GM18858 (cell line): ENCODE data around the gene ANXA11.

ENCODE experiments used
- ATAC-seq: cut with Tn5 transposase; IDR thresholded peaks from one replicate; pipeline ENCODE4 v1.9.1; 2021; ENCODE audit not compliant: unreplicated experiment

The ANXA11 gene

DNA sequence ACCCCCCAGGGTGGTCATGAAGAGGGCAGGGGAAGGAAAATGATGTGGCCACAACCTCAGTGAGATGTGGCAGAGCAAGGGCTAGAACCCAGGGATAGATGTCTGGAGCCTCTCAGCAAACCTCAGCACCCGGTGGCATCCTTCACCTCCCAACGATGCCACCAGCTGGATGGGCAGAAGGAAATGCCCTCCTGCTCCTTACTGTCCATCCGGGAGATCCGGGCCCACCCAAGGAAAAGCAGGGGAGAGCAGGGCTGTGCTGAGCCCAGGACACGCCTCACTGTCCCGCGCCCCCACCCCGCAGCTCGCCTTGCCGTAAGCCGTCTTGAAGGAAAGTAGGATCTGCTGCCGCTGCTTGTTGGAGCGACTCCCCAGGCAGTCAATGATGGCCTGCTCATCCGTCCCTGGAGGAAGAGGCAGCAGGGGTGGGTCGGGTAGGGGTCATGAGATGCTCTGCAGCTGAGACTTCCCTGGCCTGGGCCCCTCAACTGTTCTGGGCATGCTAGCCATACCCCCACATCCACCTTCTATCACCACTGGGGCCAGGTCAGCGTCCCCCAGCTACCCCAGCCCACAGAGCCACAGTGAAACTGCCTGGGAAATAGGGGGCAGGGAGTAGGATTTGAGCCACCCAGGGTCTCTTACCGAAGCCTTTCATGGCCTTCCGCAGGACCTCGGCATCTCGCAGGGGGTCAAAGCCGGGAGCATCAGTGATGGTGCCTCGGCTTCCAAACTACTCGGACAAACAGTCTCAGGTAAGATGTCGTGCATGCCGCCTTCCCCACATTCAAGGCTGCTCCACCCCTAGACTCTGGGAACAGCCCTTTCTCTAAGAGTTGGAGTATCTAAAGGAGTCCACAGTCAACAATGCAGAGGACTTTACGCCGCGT is 38.5 kb downstream of the ANXA11 start:
- ATAC-seq = no peak

DNA sequence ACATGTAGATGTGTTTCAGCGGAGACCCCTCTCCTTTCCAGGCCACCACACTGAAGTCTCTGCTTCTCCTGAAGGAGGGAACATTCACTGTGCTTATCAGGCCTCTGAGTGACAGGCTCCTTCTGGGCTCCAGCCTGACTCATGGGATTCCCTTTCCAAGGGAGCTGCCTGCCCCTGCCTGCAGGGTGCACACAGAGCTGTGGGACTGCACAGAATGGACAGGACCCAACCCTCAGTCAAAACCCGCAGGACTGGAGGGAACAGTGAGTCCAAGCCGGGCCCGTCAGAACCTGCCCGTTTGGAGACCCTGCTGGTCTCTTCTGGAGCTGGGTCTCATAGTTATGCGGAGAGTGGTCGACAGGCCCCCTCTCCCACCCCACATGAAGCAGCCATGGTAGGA is 40.2 kb downstream of the ANXA11 start:
- ATAC-seq = no peak

DNA sequence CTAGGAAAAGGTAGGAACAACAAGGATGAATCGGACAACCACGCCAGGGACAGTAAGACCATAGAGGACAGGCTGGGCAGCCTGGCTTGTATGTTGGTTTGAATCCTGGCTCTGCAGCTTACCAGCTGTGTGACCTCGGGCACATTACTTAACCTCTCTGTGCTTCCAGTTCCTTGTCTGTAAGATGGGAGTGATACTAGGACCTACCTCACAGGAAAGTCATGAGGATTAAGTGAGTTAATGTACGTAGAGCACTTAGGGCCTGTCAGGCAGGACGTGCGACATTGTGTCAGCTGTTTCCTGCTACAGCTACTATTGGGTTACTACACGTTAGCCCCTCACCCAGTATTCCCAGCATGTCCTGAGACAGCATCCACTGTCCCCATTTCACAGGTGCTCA is 40.7 kb downstream of the ANXA11 start:
- ATAC-seq = no peak

DNA sequence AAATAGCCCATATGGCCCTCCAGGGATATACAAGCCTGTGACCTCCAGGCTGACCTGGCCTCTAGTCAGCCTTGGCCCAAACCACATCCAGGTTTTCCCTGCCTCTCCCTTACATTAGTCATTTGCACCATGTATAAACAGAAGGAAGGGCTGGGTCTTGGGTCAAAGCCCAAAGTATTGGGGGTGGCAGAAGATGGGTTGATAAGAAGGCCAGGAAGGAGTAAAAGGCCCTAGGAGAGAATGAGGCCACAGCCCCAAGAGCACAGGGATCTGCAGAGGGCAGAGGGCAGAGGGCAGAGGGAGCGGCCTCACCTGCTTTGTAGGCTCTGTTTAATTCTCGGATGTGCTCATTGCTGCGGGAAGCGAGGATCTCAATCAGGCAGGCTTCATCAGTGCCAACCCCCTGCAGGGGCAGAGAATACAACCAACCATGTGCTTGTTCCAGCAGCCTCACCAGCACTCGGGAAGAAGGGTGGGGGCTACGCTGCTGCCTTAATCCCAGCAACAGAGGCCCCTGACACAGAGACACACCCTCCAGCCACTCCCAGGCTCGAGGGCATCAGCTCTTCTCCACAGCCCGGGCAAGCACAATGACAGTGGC is 41.5 kb downstream of the ANXA11 start:
- no peak for ATAC-seq

DNA sequence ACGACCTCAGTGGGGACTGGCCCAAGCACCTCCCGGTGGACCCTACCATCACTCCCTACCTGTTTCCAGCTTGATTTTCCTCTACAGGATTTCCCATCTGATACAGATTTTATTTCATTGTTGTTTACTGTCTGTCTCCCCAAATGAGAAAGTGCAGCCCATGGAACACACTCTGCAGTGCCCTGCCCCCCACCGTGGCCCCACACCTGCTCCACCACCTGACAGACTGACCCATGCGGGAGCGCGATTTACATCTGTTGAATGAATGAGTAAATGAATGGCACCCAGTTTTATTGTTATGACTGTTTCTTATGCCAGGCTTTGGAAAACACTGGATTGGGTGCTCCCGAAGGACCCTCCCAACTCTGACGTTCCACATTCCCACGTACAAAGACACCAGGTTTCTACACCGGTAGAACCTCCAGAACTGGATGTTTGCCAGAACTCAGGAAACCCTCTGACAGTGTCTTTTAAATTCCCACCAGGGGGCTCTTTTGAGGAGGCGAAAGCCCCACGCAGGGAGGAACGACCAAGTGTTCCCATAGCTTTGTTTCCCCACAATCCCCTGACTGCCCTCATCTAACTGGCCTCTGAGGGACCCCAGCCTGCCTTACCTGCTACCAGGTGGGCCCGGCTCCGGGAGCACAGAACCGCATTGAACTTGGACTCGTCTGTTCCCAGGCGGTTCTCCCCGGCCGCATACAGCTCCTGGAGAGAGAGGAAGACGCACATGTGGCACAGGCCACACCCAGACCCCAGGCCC is 43.8 kb downstream of the ANXA11 start:
- ATAC-seq = no peak

DNA sequence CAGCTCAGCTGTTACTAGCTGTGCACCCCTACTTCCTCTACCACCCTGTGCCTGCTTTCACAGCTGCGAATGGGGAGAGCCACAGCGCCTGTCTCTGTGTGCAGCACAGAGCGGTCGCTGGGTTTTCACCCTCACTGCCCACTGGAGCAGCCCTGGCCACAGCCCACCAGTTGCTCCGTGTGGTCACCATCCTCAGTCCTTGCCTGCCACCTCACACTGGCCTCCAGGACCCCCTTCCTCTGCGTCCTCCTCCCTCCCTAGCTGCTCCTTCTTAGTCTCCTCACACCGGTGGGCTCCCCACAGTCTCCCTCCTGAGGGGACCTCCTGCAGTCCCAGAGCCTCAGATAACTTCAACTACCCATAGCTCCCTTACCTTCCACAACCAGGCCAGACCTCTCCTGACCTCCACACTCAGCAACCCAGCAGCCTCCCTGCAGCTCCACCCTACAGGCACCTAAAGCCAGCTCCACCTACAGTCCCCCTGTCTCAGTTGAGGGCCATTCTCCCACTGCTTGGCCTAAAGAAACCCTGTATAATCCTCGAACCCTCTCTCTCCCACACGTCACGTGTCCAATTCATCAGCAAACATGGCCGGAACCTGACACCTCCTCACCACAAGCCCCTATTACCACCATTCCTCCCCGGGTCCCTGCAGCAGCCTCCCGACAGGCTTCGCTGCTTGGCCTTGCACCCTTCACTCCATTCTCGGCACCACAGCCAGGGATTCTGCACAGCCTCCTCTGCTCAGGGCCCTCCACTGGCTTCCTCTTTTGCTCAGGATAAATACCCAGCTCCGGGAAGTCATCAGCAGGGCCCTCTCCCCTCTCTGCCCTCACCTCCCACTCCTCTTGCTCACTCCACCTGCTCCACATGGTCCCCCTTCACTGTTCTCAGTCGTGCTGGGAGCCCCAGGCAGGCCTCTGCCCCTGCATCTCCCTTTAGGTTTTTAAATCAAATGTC is 44.7 kb downstream of the ANXA11 start:
- no peak for ATAC-seq

DNA sequence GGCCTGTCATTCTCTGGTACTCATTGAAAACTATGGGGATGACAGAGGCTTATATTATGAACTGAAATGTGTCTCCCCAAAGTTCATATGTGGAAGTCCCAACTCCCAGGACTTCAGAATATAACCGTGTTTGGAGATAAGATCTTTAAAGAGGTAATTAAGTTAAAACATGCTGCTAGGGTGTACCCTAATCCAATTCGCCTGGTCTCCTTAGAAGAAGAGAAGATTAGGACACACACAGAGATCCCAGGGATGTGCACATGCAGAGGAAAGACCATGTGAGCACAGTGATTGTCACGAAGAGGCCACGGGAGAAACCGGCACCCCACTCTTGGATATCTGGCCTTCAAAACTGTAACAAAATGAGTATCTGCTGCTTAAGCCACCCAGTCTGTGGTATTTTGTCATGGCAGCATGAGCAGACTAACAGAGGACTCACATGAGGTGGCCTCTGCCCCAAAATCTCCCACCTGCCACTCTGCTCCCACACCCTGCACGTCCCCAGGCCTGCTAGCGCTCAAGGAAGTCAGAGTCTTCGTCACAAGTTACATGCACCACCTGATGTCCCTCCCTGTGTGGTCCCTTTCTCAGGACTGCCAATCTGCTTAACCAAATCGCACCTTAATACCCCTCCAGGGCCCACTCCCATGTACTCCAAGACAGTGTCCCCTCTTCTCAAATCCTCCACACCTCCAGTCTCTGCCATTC is 46.0 kb downstream of the ANXA11 start:
- ATAC-seq = no peak

DNA sequence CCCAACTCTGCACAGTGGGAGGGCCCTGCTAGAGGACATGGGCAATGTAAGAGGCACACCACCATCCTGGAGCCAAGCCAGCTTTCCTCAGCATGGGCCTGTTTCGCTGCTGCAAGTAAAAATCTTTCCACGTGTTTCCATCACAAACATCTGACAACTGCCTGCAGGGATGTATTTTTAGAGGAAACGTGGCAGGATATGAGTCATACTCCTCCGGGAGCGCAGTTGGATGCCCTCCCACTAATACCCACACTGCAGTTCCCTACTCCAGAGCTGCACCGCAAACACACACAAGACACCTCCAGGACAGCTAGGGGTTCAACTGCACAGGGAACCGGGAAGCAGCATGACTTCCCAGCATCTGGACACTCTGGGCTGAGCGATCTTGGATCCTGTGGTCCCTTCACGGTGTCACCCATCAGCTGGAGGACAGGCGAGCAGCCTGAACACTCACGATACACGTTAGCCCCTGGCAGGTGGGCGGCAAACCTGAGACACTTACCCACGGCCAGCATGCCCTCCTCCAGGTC is 46.7 kb downstream of the ANXA11 start:
- no peak for ATAC-seq

DNA sequence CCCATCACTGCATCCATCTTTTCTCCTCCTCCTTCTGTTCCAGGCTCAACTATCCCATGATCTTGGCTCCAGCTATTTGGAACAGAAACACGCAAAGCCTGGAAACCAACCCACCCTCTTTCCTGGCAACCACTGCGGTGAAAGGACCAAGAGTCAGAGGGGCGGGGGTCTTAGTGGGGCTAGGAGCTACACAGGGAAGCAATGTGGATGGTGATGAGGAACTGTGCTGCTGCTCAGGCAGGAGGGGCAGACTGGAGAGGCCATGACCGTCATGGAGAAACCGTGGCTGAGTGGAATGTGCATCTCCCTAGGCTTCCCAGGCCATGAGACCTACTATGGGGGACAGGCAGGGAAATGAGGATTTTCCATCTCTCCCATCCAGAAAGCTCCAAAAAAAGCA is 47.2 kb downstream of the ANXA11 start:
- ATAC-seq = no peak

DNA sequence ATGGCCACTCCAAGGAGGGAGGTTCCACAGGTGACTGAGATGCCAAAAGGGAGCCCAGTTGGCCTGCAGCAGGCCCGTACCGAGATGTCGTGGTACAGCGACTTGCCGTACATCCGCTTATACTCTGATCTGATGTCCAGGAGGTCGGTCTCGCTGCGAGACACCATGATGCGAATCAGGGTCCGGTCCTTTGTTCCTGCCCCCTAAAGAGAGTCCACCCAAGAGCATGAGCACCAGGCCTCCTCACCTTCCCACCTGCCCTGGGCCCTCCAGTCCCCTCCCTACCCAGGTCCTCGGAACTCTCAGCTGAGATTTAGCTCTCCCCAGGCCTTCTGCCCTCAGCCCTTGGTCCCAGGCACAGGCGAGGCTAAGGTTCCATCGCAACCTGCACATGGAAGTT is 47.8 kb downstream of the ANXA11 start:
- ATAC-seq = no peak

DNA sequence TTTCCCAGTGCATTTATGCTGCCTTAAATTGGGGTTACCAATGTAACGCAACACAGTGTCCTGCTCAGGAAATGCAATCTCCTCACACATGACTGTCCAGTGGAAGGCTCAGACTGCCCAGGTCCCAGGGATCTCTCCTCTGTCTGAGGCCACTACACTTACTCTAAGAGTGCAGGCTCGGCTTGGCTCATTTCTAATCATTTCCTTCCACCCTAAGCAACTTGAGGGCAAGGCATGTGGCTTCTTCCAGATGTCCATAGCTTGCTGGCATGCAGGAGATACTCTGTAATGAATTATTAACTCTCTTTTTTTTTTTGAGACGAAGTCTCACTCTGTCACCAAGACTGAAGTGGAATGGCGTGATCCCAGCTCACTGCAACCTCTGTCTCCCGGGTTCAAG is 49.1 kb downstream of the ANXA11 start:
- no peak for ATAC-seq

DNA sequence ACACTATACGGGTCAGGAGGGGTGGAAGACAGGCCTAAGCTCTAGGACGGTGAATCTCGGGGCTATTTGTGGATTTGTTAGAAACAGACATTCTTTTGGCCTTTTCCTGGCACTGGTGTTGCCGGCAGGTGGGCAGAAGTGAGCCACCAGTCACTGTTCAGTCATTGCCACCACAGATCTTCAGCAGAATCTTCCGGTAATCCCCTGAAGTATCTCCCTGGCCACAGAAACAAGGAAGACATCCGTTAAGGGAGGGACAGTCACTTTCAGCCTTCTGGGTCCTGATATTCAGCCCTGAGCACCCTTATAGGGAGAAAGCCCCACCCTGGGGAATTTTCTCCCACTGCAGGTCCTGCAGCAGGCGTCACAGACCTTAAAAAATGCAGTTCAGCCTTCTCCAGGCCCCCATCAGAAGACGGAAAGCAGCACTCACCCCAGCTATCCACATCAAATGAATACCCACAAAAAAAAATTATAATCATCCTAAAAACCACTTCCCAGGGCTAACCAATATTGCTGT is 49.6 kb downstream of the ANXA11 start:
- ATAC-seq = no peak

DNA sequence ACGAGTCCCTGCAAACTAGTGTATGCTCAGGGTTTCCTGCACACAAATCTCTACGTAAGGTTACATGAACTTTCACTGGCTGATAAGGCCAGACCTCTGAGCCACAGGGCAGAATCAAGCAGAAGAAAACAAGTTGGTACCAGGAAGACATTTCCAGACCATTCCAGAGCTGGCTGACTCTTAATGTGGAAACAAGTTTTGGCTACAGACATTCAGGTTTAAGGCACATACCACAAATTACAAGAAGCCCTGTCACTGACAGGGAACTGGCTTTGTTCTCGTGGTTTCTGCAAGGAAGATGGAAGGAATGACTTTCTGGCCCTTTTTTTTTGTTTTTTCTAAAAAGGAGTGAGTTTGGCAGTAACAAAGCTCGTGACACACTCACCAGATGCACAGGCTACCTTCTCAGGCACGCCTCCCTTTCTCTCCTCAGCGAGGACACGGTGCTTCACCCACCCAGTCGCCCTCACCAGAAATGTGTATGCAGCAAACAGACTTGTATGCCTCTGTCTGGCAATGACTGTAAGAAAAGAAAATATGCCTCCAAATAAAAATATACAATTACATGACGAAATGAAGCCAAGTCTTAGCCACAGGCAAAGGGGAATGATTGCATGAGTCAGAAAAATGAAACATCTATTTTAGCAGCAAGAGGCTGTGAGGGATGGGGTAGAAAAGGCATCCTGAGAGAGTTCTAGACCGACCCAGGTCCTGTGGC is 50.2 kb downstream of the ANXA11 start:
- no peak for ATAC-seq

DNA sequence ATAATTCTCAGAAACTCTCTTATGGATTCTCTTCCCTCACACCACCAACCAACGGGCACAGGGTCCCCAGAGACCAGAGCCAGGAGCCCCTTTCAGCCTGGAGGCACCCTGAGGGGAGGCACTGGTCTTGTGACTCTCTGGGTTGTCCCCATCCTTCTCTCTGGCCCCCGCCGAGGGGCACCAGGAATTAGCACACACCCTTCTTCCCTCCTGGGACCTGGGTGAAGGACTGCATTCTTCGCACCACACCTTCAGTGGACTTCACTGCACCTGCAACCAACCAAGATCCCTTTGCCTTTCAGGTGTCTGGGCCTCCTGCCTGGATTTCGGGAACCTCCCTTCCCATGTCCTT is 50.7 kb downstream of the ANXA11 start:
- no peak for ATAC-seq

DNA sequence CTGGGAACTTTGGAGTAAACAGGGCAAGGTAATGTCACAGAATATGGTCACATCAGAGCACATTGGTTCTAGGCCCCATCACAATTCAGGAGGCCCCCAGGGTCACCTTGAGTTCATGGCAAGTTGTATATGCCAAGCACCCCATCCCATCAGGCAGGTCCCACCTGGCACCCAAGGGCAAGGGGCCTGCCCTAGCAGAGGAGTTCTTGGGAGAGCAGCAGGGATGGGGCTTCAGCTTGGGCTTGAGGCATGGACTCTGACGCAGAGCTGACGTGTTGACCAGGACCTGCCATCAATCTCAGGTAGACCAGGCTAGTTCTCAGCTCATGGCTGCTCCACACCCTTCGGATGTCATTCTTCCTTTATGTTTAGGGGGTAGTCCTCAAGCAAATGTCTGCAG is 51.9 kb downstream of the ANXA11 start:
- ATAC-seq = no peak

DNA sequence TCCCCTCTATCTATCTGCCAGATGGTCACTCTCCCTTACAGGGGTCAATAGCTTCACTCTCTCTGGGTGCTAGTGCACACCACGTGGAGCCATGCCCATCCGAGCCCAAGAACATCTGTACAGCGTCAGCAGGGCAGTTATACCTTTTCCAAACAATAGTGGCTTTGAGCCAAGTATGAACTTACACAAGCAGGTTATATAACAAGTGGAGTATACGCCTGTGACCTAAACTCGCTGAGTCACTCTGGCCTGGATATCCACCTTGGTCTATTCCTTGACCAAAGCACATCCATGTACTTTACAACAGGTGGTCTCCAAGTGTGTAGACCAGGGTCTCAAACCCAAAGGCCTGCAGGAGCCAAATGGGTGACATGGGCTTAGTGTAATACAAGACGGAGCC is 52.5 kb downstream of the ANXA11 start:
- ATAC-seq = no peak

DNA sequence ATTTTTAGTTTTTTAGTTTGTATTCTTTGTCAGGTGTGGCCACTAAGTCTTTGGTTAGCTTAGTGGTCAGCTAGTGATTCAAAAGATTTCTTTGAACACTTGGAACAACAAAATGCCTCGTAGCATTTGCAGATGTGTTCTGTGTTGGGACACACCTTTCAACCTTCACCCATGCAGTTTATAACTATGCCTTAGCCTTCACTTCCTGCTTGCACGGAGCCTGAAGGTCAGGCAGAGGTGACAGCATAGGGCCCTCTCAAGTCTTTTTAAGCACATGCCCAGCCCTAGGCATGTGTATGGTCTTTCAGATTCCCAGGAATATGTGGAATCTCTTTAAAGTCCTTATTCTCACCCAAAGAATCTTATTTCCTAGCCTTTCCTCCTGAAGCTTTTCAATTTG is 55.2 kb downstream of the ANXA11 start:
- no peak for ATAC-seq

DNA sequence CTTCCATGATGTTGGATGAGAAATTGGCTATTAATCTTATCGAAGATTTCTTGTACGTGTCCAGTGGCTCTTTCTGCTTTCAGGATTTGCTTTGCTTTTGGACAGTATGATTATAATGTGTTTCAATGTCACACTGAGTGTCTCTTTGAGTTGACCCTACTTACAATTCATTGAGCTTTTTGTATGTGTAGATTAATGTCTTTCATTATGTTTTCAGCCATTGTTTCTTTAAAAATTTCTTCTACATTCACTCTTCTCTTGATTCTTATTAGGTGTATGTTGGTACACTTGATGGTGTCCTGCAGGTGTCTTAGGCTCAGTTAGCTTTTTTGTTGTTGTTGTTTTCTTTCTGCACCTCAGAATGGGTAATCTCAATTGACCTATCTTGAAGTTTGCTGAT is 56.2 kb downstream of the ANXA11 start:
- no peak for ATAC-seq

DNA sequence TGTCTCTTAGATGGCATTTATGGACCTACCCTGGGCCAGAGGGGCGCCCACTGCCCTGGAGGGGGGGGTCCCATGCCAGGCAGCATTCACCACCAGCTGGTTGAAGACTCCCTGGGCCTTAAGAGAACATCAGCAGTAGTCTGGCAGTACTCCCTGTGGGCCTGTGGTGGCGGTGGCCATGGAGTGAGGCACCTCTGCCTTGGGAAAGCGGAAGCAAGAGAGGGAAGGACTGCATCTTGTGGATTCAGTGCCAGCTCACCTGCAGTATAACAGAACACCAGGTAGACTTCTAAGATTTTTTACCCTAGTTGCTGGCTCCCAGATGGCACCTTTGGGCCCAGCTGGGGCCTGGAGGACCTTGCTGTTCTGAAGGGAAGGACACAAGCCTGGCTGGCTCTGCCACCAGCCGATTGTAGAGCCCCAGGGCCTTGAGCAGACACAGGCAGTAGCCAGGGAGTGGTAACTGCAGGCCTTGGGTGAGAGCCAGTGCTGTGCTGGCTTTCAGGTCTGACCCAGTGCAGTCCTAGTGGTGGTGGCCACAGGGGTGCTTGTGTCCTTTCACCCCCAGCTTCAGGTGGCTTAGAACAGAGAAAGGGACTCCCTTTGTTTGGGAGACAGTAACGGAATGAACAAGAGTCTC is 57.1 kb downstream of the ANXA11 start:
- ATAC-seq = no peak
